A549 (cell line): ENCODE results near the gene SUMO3. TPM values are rescaled to one million over a fixed set of nuclear protein-coding genes. Genes with fewer than 3 reads are reported as not detected.

Source experiments
- ATAC-seq, 2 experiments: fragments of 200-7000 bp in 1 of 2; fragments of >200 bp in 1 of 2; cut with Nextera tagmentation in 1 of 2; cut with Tn5 transposase in 1 of 2; 3 replicates each; pipeline versions ENCODE4 v1.8.0 to v1.9.1; 2018 to 2020; ENCODE audit warnings: mild to moderate bottlenecking in 1 of 2, moderate library complexity in 1 of 2
- CTCF ChIA-PET: fragments of 300-600 bp; sonication (Branson Sonifier 250); formaldehyde crosslinking; extraction: SDS; loops from one replicate; lab custom pipeline; 2021; ENCODE audit warnings: antibody characterized with exemption, inconsistent platforms; lab: Yijun Ruan, JAX
- POLR2A ChIA-PET: fragments of 350-600 bp; formaldehyde crosslinking; extraction: SDS; loops from one replicate; lab custom pipeline; 2021; ENCODE audit warnings: antibody characterized with exemption, inconsistent platforms; lab: Yijun Ruan, JAX
- DNase-seq, 2 experiments: peaks; one replicate each; pipeline versions ENCODE4 v3.0.0 to v3.0.0-alpha.2; 2011 to 2016; ENCODE audit warnings: low read depth in 1 of 2, low spot score in 1 of 2
- FAIRE-seq: peaks from 2 replicates; lab custom pipeline; 2011; peaks lifted over from hg19 to GRCh38; lab: Jason Lieb, UNC
- H3K27ac ChIP-seq, 2 experiments: fragments of >200 bp; sonication (Bioruptor Twin); formaldehyde crosslinking; 3 replicates each; pipeline ENCODE4 v1.5.1; 2016 to 2017
- H3K4me1 ChIP-seq: fragments of >200 bp; sonication (Bioruptor Twin); formaldehyde crosslinking; 3 replicates; pipeline ENCODE4 v1.6.1; 2016
- H3K4me2 ChIP-seq: fragments of >200 bp; sonication (Bioruptor Twin); formaldehyde crosslinking; 3 replicates; pipeline ENCODE4 v1.6.1; 2016
- H3K4me3 ChIP-seq: fragments of >200 bp; sonication (Bioruptor Twin); formaldehyde crosslinking; 3 replicates; pipeline ENCODE4 v1.5.1; 2016
- H3K9me3 ChIP-seq: fragments of >200 bp; sonication (Bioruptor Twin); formaldehyde crosslinking; 3 replicates; pipeline ENCODE4 v1.6.1; 2016
- CTCF ChIP-seq: fragments of >200 bp; sonication (Bioruptor Twin); formaldehyde crosslinking; IDR thresholded peaks from 3 replicates; pipeline ENCODE4 v1.5.1; 2016
- E2F6 ChIP-seq: IDR thresholded peaks from 2 replicates; pipeline ENCODE4 v1.6.1; 2012; ENCODE audit warnings: low read depth, borderline replicate concordance
- EHF ChIP-seq: fragments of 250-450 bp; sonication (Bioruptor Pico); IDR thresholded peaks from 2 replicates; pipeline ENCODE4 v1.5.0; 2020; ENCODE audit warnings: mild to moderate bottlenecking
- EP300 ChIP-seq, 2 experiments: fragments of >200 bp; sonication (Bioruptor Twin); formaldehyde crosslinking; IDR thresholded peaks; 2 replicates in 1 of 2; 3 replicates in 1 of 2; pipeline ENCODE4 v1.6.1; 2016 to 2017
- FOSL2 ChIP-seq, 2 experiments: fragments of 450-650 bp in 1 of 2; fragments of >200 bp in 1 of 2; sonication (Bioruptor Twin) in 1 of 2; formaldehyde crosslinking; IDR thresholded peaks; 2 replicates each; pipeline versions ENCODE4 v1.5.0 to v1.6.1; 2016 to 2020; ENCODE audit warnings: mild to moderate bottlenecking in 1 of 2, moderate library complexity in 1 of 2
- HEYL ChIP-seq: fragments of 250-450 bp; sonication (Bioruptor Pico); IDR thresholded peaks from 2 replicates; pipeline ENCODE4 v1.8.0; 2021; ENCODE audit warnings: mild to moderate bottlenecking, moderate library complexity
- KDM5A ChIP-seq: fragments of 200-600 bp; sonication (generic); IDR thresholded peaks from 2 replicates; pipeline ENCODE4 v1.6.1; 2016; ENCODE audit warnings: antibody characterized with exemption, mild to moderate bottlenecking
- MAFK ChIP-seq: fragments of 450-650 bp; IDR thresholded peaks from 2 replicates; pipeline ENCODE4 v1.6.1; 2014; ENCODE audit not compliant: partially characterized antibody
- NFE2L2 ChIP-seq: fragments of 150-350 bp; conservative IDR thresholded peaks from 2 replicates; pipeline ENCODE4 v1.6.1; 2014; ENCODE audit warnings: low read length
- PBX3 ChIP-seq: IDR thresholded peaks from 2 replicates; pipeline ENCODE4 v1.6.1; 2012
- POLR2A ChIP-seq: IDR thresholded peaks from 2 replicates; pipeline ENCODE4 v1.6.1; 2012; ENCODE audit warnings: mild to moderate bottlenecking, low read length
- ZC3H11A ChIP-seq: fragments of 450-650 bp; IDR thresholded peaks from 2 replicates; pipeline ENCODE4 v1.6.1; 2014; ENCODE audit warnings: antibody characterized with exemption, mild to moderate bottlenecking
- WGBS: methylation state at CpG from one replicate; pipeline ENCODE4 v1.1.6; 2017; ENCODE audit errors: missing lambda C conversion rate; 5-methylcytosine and 5-hydroxymethylcytosine counted together
- polyA plus RNA-seq, 4 experiments: library from polyadenylated mRNA; depleted of rRNA in 3 of 4; stranded (reverse); fragments of >200 nt; fragmentation: RNase III in 1 of 4; extraction: RNeasy Plus Mini Kit Qiagen cat#74134 plus additional on column Dnase treatment in 1 of 4; gene quantifications; 2 replicates in 3 of 4; 3 replicates in 1 of 4; pipeline ENCODE4 v1.2.3, GENCODE V29; 2011 to 2017

Gene SUMO3
- polyA plus RNA-seq, 2 of the 4 experiments (the other 2 are of a cell fraction), result 78.4 to 110 TPM

GRCh38 chr21:44866780-44867179 lies 48.9 kb upstream of the SUMO3 start:
- ChIA-PET CTCF (interaction anchor here (0.8 to 1.3 kb wide), 2 partner anchors 13 to 65 kb away, joined by 3 to 4 read pairs; no protein-coding TSS in a partner anchor), POLR2A (interaction anchor here (1.0 kb wide), 1 partner anchor 51 kb away, joined by 3 read pairs; no protein-coding TSS in a partner anchor)
- no peak overlapping the region for H3K4me3 ChIP-seq
- FAIRE-seq, result no peak
- no peak for ATAC-seq
- peak overlapping the region; percentile 57 for H3K4me2 ChIP-seq
- WGBS, result 78% methylated on average over 7 of the region's 7 CpGs
- TF ChIP-seq NFE2L2, result peak; percentile 75
- TF ChIP-seq EP300 (IDR thresholded peaks at IDR 0.05), result no peak
- TF ChIP-seq MAFK, result peak; percentile 76
- H3K4me1 ChIP-seq, result peaks cover 54% of the 10 kb centered on the region
- no peaks in the 10 kb centered on the region for H3K9me3 ChIP-seq
- DNase-seq, result no peak
- peak overlapping the region; percentile 19 to 80; a peak in 5 of 6 replicates for H3K27ac ChIP-seq

GRCh38 chr21:44865561-44866280 lies 47.9 kb upstream of the SUMO3 start:
- POLR2A ChIA-PET, result interaction anchor here (1.0 kb wide), 1 partner anchor 50 kb away, joined by 3 read pairs; no protein-coding TSS in a partner anchor
- Histone ChIP-seq H3K4me3 (no peak overlapping the region), H3K4me1 (peaks cover 44% of the 10 kb centered on the region), H3K9me3 (no peaks in the 10 kb centered on the region), H3K27ac (peak overlapping the region in 1 of 2 experiments; percentile 80; a peak in 3 of 6 replicates), H3K4me2 (no peak overlapping the region)
- ATAC-seq (no peak), FAIRE-seq (no peak), DNase-seq (no peak)
- TF ChIP-seq FOSL2 (IDR thresholded peaks at IDR 0.05) (no peak), FOSL2 (CRISPR knock-in tag; IDR thresholded peaks at IDR 0.05) (no peak), E2F6 (no peak), ZC3H11A (no peak), POLR2A (no peak), KDM5A (no peak), EP300 (IDR thresholded peaks at IDR 0.05) (no peak), EHF (CRISPR knock-in tag) (no peak), CTCF (no peak), MAFK (no peak), HEYL (no peak)
- CTCF ChIA-PET, result interaction anchor here (0.8 kb wide), 1 partner anchor 574 kb away, joined by 3 read pairs; no protein-coding TSS in a partner anchor
- 81% methylated on average over 12 of the region's 12 CpGs for WGBS

GRCh38 chr21:44862869-44863685 lies 45.2 kb upstream of the SUMO3 start:
- CTCF ChIA-PET, result no interaction called here

More at GRCh38 chr21:44862869-44863685, 45.2 kb upstream of the SUMO3 start:
- TF ChIP-seq PBX3, result no peak
- TF ChIP-seq, all 56 proteins: peak for 0
- peaks cover 19% of the 10 kb centered on the region for H3K4me1 ChIP-seq
- POLR2A ChIA-PET, result no interaction called here
- 95% methylated on average over 8 of the region's 25 CpGs for WGBS
- no peak for FAIRE-seq
- no peak overlapping the region for H3K4me3 ChIP-seq
- no peak for ATAC-seq
- no peak overlapping the region for H3K27ac ChIP-seq
- H3K4me2 ChIP-seq, result no peak overlapping the region
- no peak for DNase-seq
- no peaks in the 10 kb centered on the region for H3K9me3 ChIP-seq
